Naive B cell (primary cell): Measurements from ENCODE around the gene TADA1. TPM values are rescaled to one million over a fixed set of nuclear protein-coding genes. Genes with fewer than 3 reads are reported as not detected.
"Not testable (repeated sequence)": the region's sequence is repeated elsewhere in the genome, so short reads cannot be mapped to it uniquely, and the experiment has no call there.

Experiments used
- ATAC-seq, 2 donors: fragments of 150-1000 bp; cut with Tn5 transposase; 2 replicates each; pipeline ENCODE4 v1.10.0; 2021; ENCODE audit warnings: low read depth in 2 of 2, mild to moderate bottlenecking in 2 of 2, moderate library complexity in 2 of 2
- DNase-seq: peaks from one replicate; pipeline ENCODE4 v3.0.0; 2022
- H3K27ac Mint-ChIP-seq, 6 donors: one replicate each; pipeline ENCODE4 v1.8.0; 2020 to 2022; ENCODE audit warnings: mild to moderate bottlenecking in 6 of 6, mixed read lengths in 6 of 6, moderate library complexity in 5 of 6, inconsistent platforms in 2 of 6
- H3K27me3 Mint-ChIP-seq, 3 donors: one replicate each; pipeline ENCODE4 v1.8.0; 2021 to 2022; ENCODE audit warnings: mixed read lengths in 3 of 3, mild to moderate bottlenecking in 1 of 3
- H3K36me3 Mint-ChIP-seq, 2 donors: one replicate each; pipeline ENCODE4 v1.8.0; 2020 to 2022; ENCODE audit warnings: mixed read lengths in 2 of 2, inconsistent platforms in 1 of 2, mild to moderate bottlenecking in 1 of 2
- H3K4me1 Mint-ChIP-seq, 3 donors: one replicate each; pipeline ENCODE4 v1.8.0; 2020 to 2022; ENCODE audit warnings: mixed read lengths in 3 of 3, inconsistent platforms in 1 of 3, mild to moderate bottlenecking in 1 of 3, moderate library complexity in 1 of 3
- H3K4me3 Mint-ChIP-seq, 8 donors: one replicate each; pipeline ENCODE4 v1.8.0; 2020 to 2022; ENCODE audit warnings: mild to moderate bottlenecking in 8 of 8, mixed read lengths in 8 of 8, moderate library complexity in 8 of 8, inconsistent platforms in 2 of 8
- H3K9me3 Mint-ChIP-seq, 7 donors: one replicate each; pipeline ENCODE4 v1.8.0; 2020 to 2022; ENCODE audit warnings: mixed read lengths in 7 of 7, mild to moderate bottlenecking in 5 of 7, inconsistent platforms in 2 of 7, moderate library complexity in 1 of 7
- polyA plus RNA-seq, 6 donors: library from polyadenylated mRNA; unstranded; fragments of 300-500 nt; fragmentation: Illumina TruSeq; gene quantifications; one replicate each; pipeline ENCODE4 v1.2.3, GENCODE V29; 2021; ENCODE audit warnings: low read depth in 6 of 6

The TADA1 gene
- polyA plus RNA-seq, 6 donors from 2014 or later, result 10.1 to 25.8 (median 14.3) TPM

DNA sequence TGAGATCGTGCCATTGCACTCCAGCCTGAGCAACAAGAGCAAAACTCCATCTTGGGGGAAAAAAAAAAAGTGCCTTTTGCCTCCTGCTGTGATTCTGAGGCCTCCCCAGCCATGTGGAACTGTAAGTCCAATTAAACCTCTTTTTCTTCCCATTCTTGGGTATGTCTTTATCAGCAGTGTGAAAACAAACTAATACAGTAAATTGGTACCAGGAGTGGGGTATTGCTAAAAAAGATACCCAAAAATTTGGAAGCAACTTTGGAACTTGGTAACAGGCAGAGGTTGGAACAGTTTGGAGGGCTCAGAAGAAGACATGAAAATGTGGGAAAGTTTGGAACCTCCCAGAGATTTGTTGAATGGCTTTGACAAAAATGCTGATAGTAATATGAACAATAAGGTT, 46.3 kb downstream of the TADA1 start:
- not testable (repeated sequence) for H3K4me1 Mint-ChIP-seq, DNase-seq, H3K4me3 Mint-ChIP-seq, H3K27ac Mint-ChIP-seq, ATAC-seq
- H3K9me3 Mint-ChIP-seq, result peaks cover 9 to 48% (median 30%) of the 10 kb centered on the region in 7 donors
- peaks cover 9 to 43% (median 25%) of the 10 kb centered on the region in 3 donors for H3K27me3 Mint-ChIP-seq
- H3K36me3 Mint-ChIP-seq, result peaks cover 11 to 28% of the 10 kb centered on the region in 2 donors

DNA sequence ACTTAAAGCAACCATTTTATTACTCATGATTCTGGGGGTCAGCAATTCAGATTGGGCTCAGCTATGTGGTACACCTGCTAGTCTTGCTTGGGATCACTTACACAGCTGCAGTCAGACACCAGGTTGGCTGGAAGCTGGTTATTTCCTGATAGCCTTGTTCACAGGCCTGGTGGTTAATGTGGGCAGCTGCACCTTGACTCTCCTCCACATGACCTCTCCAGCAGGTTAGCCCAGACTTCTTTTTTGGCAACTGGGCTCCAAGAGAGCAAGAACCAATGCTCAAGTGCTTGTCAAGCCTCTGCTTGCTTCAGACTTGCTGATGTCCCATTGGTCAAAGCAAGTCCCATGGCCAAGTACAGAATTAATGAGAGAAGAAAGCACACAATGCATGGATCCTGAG, 48.6 kb downstream of the TADA1 start:
- ATAC-seq (no peak), DNase-seq (no peak)
- Mint-ChIP-seq H3K4me1 (peaks cover 0 to 1% (median 0%) of the 10 kb centered on the region in 3 donors), H3K36me3 (peaks cover 11 to 28% of the 10 kb centered on the region in 2 donors), H3K27ac (peak overlapping the region in 1 of 6 donors; percentile 59), H3K9me3 (peaks cover 9 to 48% (median 30%) of the 10 kb centered on the region in 7 donors), H3K4me3 (no peak overlapping the region), H3K27me3 (peaks cover 17 to 37% (median 20%) of the 10 kb centered on the region in 3 donors)

DNA sequence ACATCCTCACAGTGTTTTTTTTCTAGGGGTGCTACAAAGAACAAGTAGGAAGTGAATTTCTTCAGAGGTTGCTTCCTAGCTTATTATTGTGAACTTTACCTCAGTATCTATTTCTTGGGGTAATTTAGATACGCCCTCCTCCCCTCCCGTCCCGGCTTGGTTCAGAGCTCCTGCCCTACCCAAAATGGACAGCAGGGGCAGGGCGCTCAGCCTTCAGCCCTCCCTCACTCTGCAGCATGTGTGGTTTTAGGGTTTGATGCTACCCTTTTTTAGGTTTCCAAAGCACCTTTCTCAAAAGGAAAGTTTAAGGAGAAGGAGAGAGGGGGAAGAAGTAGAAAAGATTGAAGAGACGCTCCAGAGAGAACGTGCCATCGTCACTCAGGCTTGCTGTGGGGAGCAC, 53.7 kb downstream of the TADA1 start:
- Mint-ChIP-seq H3K27ac (no peak overlapping the region), H3K27me3 (peaks cover 11 to 36% (median 14%) of the 10 kb centered on the region in 3 donors), H3K4me3 (no peak overlapping the region), H3K36me3 (peaks cover 21 to 23% of the 10 kb centered on the region in 2 donors), H3K4me1 (no peaks in the 10 kb centered on the region), H3K9me3 (peaks cover 5 to 52% (median 28%) of the 10 kb centered on the region in 7 donors)
- no peak for ATAC-seq
- no peak for DNase-seq

DNA sequence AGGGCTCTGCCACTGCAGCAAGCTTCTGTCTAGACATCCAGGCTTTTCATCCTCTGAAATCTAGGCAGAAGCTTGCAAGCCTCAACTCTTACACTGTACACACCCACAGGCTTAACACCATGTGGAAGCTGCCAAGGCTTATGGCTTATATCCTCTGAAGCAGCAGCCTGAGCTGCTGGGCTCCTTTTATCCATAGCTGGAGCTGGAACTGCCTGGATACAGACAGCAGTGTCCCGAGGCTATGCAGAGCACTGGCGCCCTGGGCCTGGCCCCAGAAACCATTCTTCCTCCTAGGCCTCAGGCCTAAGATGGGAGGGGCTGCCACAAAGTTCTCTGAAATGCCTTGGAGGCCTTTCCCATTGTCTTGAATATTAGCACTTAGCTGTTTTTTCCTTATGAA, 56.1 kb downstream of the TADA1 start:
- Mint-ChIP-seq H3K27me3 (peaks cover 8 to 41% (median 25%) of the 10 kb centered on the region in 3 donors), H3K27ac (no peak overlapping the region), H3K4me1 (no peaks in the 10 kb centered on the region), H3K9me3 (peaks cover 5 to 55% (median 29%) of the 10 kb centered on the region in 7 donors), H3K4me3 (no peak overlapping the region), H3K36me3 (peaks cover 19 to 23% of the 10 kb centered on the region in 2 donors)
- DNase-seq (no peak), ATAC-seq (no peak)

DNA sequence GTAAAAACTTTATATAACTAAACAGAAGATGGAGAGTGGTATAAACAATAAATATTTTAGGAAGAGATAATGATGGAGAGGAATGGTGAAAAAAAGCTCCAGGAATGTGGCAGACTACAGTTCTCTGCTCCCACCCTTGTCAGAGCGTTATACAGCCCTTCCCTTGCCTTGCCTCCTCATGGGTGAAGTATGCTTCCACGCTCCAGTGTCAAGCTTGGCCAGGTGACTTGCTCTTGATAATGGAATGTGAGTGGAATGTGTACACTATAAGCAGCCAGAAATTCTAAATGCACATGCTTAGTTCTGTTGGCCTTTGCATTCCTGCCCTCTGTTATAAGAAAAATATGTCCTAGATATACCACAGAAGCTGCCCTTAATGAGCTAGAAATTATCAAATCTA, 61.5 kb downstream of the TADA1 start:
- Mint-ChIP-seq H3K9me3 (peaks cover 0 to 45% (median 12%) of the 10 kb centered on the region in 7 donors), H3K4me3 (no peak overlapping the region), H3K27me3 (peaks cover 34 to 68% (median 35%) of the 10 kb centered on the region in 3 donors), H3K27ac (no peak overlapping the region), H3K36me3 (peaks cover 9 to 13% of the 10 kb centered on the region in 2 donors), H3K4me1 (no peaks in the 10 kb centered on the region)
- ATAC-seq, result no peak
- no peak for DNase-seq

DNA sequence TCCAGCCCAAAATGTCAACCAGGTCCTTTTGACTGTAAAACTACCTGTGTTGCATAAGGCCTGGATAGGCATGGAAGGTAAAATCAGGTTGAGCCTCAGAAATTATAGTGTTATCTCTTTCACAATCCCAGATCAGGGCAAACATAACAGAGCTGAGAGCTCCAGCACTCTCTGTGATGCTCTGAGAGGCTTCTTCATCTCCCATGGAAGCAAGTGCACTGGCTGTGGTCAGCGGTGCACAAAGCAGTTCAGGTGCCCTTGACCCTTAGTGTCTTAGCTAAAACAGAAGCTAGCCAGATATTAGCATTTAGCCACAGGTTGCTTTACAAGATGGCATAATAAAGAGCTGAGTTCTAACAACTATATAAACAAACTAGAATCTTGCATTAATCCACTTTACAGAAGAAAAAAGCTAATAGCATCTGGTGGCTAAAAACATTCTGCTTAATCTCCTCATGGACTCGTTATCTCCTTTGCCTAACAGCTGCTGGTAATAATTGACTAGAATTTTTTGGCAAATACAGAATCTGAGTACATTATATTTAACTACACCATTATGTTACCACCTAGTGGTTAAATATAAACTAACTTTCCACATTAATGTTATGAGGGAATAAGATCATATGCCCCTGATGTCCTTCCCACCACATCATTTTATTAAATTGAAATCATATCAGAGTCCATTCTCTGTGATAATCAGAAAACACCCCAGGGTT, 62.4 kb downstream of the TADA1 start:
- Mint-ChIP-seq H3K4me1 (no peaks in the 10 kb centered on the region), H3K27me3 (peaks cover 34 to 66% (median 35%) of the 10 kb centered on the region in 3 donors), H3K27ac (no peak overlapping the region), H3K4me3 (no peak overlapping the region), H3K9me3 (peaks cover 0 to 35% (median 5%) of the 10 kb centered on the region in 7 donors), H3K36me3 (peaks cover 0 to 12% of the 10 kb centered on the region in 2 donors)
- ATAC-seq (no peak), DNase-seq (no peak)

DNA sequence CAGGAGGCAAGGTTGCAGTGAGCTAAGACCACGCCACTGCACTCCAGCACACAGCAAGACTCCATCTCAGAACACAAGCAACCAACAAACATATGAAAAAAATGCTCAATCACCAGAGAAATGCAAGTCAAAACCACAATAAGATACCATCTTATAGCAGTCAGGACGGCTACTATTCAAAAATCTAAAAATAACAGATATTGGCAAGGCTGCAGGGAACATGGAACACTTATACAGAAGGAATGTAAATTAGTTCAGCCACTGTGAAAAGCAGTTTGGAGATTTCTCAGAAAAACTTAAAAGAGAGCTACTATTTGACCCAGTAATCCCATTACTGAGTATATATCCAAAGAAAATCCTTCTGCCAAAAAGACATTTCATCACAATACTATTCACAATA, 64.4 kb downstream of the TADA1 start:
- no peak for DNase-seq
- no peaks in the 10 kb centered on the region for H3K4me1 Mint-ChIP-seq
- H3K9me3 Mint-ChIP-seq, result peaks cover 0 to 20% (median 2%) of the 10 kb centered on the region in 7 donors
- no peak for ATAC-seq
- no peaks in the 10 kb centered on the region for H3K36me3 Mint-ChIP-seq
- H3K27ac Mint-ChIP-seq, result no peak overlapping the region
- no peak overlapping the region for H3K4me3 Mint-ChIP-seq
- peaks cover 25 to 55% (median 27%) of the 10 kb centered on the region in 3 donors for H3K27me3 Mint-ChIP-seq

DNA sequence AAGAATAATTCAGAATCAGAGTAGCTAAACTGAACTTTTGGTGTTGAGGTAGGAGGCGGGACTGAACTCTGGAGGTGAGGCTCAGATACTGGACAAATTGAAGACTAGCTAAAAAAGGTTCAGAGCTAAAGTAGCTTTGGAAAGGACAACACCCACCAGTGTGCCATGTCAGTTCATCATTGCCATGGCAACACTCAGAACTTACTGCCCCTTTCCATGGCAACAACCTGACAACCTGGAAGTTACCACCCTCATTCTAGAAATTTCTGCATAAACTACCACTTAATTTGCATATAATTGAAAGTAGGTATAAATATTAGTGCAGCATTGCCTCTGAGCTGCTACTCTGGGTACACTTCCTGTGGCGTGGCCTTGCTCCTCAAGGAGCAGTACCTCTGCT, 67.1 kb downstream of the TADA1 start:
- Mint-ChIP-seq H3K36me3 (no peaks in the 10 kb centered on the region), H3K4me1 (no peaks in the 10 kb centered on the region), H3K27ac (peak overlapping the region in 1 of 6 donors; percentile 61), H3K9me3 (peaks cover 0 to 14% (median 2%) of the 10 kb centered on the region in 7 donors), H3K27me3 (peaks cover 20 to 35% (median 27%) of the 10 kb centered on the region in 3 donors), H3K4me3 (no peak overlapping the region)
- no peak for DNase-seq
- ATAC-seq, result no peak

Other genes with a start within 250 kb of the TADA1 start
- gene POGK, start 36.8 kb downstream of the TADA1 start, polyA plus RNA-seq, result 10 to 100 TPM in 5 of 6 donors, 1 to 10 TPM in 1; 9.2 to 24.1 (median 16.1) TPM
- under 1 TPM in 1 of 6 donors, not detected in 5; 0.33 TPM for gene ILDR2, start 99.3 kb upstream of the TADA1 start, polyA plus RNA-seq
- not detected for gene MAEL, start 113.0 kb upstream of the TADA1 start, polyA plus RNA-seq
- 10 to 100 TPM in 1 of 6 donors, 1 to 10 TPM in 5; 3.4 to 14.6 (median 5.7) TPM for gene GPA33, start 214.1 kb upstream of the TADA1 start, polyA plus RNA-seq
- gene STYXL2, start 217.8 kb upstream of the TADA1 start, polyA plus RNA-seq, result not detected